ENCODE measurements around the gene DNASE1. TPM values are rescaled to one million over a fixed set of nuclear protein-coding genes. Genes with fewer than 3 reads are reported as not detected.
A peak's percentile ranks its signal among the peaks of the same experiment; 100 is the strongest.

The DNASE1 gene
- total and polyA plus RNA-seq, 9 of the 15 experiments (the other 6 are each of a cell fraction or from before 2014, with no cell fraction given) = 0.53 to 10.1 (median 5.9) TPM

GRCh38 chr16:3650631-3651265, 3.7 kb upstream of the DNASE1 start (continued):
- no peak for TF ChIP-seq TRIM25 (IDR thresholded peaks at IDR 0.05; ENCODE audit: borderline replicate concordance)
- no peak for TF ChIP-seq CGGBP1 (CRISPR knock-in tag; IDR thresholded peaks at IDR 0.05)

- DNase-seq (ENCODE audit: extremely low read depth in 1 of 4, low spot score in 3 of 4) (no peak), ATAC-seq (no peak), FAIRE-seq (no peak)
- no peaks in the 10 kb centered on the region for H3K79me2 ChIP-seq (ENCODE audit: control insufficient read depth, insufficient read depth, low read length)
- BruUV-seq (replicated peaks) = no TSS peak
- no peaks in the 10 kb centered on the region for H4K20me1 ChIP-seq (replicated peaks; ENCODE audit: control insufficient read depth, insufficient read depth, low read length)
- H3K36me3 ChIP-seq (ENCODE audit: control insufficient read depth, insufficient read depth, low read length) = peaks cover 44% of the 10 kb centered on the region
- POLR2A ChIA-PET = no interaction called here
- no peak overlapping the region for H2AFZ ChIP-seq (ENCODE audit: low read depth, low read length)
- in situ Hi-C loops (cut with MboI) = no loop called here
- intact Hi-C loops (cut with micrococcal nuclease) = no loop called here
- no peak overlapping the region for H3K4me3 ChIP-seq
- TF ChIP-seq ZNF639 (CRISPR knock-in tag; conservative IDR thresholded peaks at IDR 0.05 in 1 of 2, IDR thresholded peaks at IDR 0.05 in 1 of 2) (no peak), POLR2G (IDR thresholded peaks at IDR 0.05; ENCODE audit: low read depth, low read length) (peak; percentile 27; the same call in 1 of the 2 replicates), ZBTB8A (IDR thresholded peaks at IDR 0.05; ENCODE audit: partially characterized antibody) (no peak)
- CTCF ChIA-PET (ENCODE audit: low intra/inter-chr PET ratio) = interaction anchor here (0.8 kb wide), 1 partner anchor 488 kb away, joined by 3 read pairs; no protein-coding TSS in a partner anchor
- H3K9ac ChIP-seq (ENCODE audit: insufficient read depth in 1 of 2, low read depth in 2 of 2, low read length in 2 of 2) = peak overlapping the region in 1 of 2 experiments; percentile 56; a peak in 1 of 4 replicates
- H3K4me2 ChIP-seq (ENCODE audit: insufficient read depth, low read length) = no peak overlapping the region
- H3K27ac ChIP-seq (ENCODE audit: extremely low read depth, low read depth, low read length) = no peak overlapping the region
- no peaks in the 10 kb centered on the region for H3K9me1 ChIP-seq (ENCODE audit: control insufficient read depth, insufficient read depth, low read length)
- 69% methylated on average over 12 of the region's 18 CpGs for WGBS (ENCODE audit: insufficient coverage, low coverage, missing lambda C conversion rate)
- no peaks in the 10 kb centered on the region for H3K27me3 ChIP-seq (ENCODE audit: control insufficient read depth in 2 of 2, insufficient read depth in 2 of 2, low read length in 2 of 2)
- peaks cover 9 to 26% of the 10 kb centered on the region in 2 experiments for H3K4me1 ChIP-seq (replicated peaks in 1 of 2; ENCODE audit: control insufficient read depth in 2 of 2, insufficient read depth in 2 of 2, low read length in 2 of 2)
- H3K9me3 ChIP-seq (replicated peaks; ENCODE audit: control insufficient read depth, insufficient read depth, low read depth, low read length) = no peaks in the 10 kb centered on the region
These were observed 2.8 kb upstream of the DNASE1 start for GRCh38 chr16:3651461-3652372.
